HG03521 (cell line): ENCODE results near the gene ADAMTS15.

Source experiments
- ATAC-seq: cut with Tn5 transposase; IDR thresholded peaks from one replicate; pipeline ENCODE4 v1.9.1; 2021; ENCODE audit warnings: mild to moderate bottlenecking, moderate library complexity; ENCODE audit not compliant: unreplicated experiment

Gene ADAMTS15

DNA sequence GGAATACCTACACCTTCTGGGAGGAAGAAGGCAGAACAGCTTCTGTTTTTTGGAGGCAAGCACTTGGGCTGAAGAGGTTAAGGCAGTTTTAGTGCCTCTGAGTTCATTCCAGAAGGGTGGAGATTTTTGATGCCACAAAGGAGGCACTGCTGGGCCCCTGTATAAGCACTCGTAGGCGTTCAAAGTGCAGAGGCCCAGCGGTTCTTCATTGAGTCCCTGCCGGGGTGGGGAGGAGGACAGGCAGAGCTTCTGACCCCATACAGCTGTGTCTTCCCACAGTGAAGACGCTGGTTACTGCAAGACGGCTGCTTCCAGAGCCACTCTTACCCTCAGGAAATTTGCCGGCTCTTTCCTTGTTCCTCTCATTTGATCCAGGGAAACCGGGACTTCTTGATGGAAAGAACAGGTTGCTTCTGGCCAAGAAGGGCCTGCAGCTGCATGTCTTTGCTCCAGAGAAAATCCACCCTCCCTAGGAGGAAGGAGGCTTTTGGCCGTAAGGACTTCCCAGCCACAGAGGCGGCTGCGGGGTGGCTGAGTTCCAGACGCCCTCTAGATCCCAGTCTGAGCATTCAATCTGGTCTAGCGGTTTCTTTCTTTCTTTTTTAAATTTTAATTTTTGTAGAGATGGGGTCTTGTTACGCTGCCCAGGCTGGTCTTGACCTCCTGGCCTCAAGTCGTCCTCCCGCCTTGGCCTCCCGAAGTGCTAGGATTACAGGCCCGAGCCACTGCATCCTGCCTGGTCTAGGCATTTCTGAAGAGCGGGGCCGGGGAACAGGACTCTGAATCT is 9.4 kb downstream of the ADAMTS15 start:
- no peak for ATAC-seq

DNA sequence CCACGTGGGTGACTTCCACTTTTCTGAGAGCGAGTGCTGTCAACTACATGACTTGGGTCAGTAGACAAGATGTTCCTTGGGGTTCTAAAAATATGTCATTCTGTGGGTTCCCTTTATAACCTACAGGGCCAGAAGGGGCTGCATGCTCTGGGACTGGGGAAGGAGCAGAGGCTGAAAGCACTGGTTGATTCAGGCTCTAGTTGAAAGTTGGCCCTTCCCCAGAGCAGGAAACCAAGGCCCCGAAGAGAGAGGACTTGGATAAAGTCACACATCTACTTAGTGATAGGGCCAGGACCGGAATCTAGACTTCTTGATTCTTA is 9.9 kb downstream of the ADAMTS15 start:
- ATAC-seq = no peak

DNA sequence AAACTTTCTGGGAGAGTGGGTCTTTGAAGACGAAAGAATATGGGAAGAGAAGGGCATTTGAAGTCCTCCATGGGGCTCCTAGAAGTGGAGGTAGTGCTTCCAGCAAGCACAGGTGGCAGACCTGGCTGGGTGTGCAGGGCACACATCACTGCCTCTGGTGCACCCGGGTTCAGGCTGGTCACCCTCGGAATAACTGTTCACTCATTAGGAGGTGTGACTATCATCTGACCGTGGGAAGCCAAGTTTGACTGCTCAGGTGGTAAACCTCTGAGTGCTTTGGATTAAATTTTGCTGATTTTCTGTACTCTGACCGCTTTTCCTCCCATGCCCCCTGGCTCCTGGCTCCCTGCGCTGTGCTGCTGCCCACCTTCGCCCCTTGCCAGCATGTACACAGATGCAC is 11.1 kb downstream of the ADAMTS15 start:
- ATAC-seq = no peak

DNA sequence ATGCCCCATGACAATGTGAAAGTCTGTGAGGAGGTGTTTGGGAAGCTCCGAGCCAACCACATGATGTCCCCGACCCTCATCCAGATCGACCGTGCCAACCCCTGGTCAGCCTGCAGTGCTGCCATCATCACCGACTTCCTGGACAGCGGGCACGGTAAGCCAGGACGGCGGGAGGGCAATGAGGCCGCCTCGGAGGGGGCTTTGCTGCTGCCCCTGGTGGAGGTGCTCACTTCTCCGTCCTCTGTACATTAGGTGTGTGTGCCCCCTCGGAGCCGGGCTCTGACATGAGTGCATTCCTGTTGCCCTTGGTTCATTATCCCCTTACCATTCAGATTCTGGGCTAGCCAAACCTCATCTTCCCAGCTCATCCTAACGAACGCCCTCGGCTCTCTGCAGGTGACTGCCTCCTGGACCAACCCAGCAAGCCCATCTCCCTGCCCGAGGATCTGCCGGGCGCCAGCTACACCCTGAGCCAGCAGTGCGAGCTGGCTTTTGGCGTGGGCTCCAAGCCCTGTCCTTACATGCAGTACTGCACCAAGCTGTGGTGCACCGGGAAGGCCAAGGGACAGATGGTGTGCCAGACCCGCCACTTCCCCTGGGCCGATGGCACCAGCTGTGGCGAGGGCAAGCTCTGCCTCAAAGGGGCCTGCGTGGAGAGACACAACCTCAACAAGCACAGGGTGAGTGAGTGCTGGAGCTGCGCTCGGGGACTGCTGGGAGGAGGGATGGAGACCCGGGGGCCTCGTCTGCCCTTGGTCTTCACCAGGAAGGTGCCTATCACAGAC is 13.8 kb downstream of the ADAMTS15 start:
- ATAC-seq = no peak

DNA sequence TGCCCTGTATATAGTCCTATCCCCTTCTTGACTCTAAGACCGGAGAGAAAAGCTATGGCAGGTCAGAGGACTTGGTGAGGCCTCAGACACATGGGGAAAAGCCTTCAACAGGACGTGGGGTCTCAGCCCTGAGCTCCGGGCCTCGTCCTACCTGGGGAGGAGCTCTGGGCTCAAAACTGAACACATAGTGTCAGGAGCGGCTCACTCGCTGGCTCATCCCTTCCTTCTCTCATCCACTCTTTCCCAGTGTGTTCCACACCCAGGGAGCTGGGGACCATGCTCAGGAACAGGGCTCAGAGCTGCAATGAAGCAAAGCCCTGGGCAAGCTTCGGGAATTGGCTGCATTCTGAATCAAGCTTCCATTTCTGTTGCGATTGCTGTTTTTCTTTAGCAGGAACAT is 14.5 kb downstream of the ADAMTS15 start:
- ATAC-seq = no peak

DNA sequence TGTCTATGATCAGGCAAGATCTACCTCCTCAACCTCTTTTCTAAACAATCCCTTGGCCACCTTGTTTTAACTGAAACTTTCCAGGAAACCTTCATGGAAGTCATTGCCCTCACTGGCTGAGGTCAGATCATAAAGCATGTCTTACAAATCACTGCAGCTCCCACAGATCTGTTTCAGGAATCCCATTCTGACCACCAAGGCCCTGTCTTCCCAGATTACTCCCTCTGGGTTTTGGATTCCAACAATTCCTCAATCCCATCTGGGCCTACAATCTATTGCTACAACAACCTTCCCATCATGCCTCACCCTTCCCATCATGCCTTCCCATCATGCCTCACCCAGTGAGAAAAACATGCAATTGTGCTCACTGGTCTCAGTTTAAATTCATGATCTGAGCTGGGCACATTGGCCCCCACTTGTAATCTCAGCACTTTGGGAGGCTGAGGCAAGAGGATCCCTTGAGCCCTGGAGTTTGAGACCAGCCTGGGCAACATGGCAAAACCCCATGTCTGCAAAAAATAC is 15.9 kb downstream of the ADAMTS15 start:
- no peak for ATAC-seq

DNA sequence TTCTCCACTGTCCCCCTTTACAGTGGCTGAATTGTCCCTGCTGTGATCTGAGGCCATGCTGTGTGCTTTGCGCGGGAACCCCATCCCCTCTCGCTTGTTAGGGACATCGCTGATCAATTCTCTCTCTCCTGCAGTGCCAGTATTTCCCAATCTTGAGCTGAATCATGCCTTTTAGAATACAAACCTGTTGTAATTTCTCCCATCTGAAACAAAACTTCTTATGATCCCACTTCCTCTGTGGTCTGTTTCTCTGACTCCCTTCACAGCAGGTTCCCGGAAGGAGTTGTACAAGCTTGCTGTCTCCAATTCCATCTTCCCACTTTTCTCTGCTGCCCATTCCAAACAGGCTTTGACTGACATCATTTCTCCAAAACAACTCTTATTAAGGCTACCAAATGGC is 16.8 kb downstream of the ADAMTS15 start:
- no peak for ATAC-seq

DNA sequence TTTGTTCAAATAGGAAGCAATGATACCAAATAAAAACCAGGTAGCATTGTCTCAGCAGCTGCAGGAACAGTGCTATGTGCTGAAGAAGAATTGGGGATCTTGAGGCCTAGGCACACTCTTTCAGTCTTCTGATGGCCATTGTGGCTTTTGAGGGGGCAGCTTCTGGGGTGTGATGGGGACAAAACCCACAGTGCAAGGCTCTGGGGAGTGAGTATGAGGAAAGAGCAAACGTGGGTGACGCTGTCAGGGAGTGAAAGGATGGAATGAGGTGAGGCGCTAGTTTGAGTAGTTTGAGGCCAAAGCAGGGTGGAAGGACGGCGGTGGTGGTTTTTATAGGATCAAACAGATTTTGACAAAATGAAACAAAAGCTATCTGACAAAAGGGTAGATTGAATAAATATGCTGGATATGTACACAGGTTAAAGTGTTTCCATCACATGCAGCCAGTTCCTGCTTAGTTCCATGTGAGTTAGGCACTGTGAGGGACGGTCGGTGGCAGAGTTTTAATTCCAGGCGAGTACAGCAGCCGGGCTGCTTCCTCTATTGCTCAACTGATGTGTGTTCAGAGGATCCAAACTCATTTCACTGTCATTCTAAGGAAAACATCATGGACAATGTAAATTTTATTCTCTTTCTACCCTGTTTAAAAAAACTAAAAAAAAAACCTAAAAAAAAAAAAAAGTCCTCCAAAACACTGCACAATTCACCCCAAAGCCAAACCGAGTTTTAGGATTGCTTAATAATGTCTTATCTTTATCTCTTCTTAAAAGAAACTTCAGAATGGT is 18.9 kb downstream of the ADAMTS15 start:
- ATAC-seq = no peak

DNA sequence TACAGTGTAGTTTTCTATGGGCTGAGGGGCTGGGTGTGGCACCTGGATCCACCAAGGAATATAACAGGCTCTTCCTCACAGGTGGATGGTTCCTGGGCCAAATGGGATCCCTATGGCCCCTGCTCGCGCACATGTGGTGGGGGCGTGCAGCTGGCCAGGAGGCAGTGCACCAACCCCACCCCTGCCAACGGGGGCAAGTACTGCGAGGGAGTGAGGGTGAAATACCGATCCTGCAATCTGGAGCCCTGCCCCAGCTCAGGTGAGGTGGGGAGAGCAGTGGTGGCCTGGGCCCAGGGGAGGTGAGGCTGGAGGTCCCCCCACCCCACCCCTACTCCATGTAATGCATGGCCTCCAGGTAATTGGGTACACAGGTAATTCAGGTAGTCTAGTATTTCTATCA is 20.7 kb downstream of the ADAMTS15 start:
- no peak for ATAC-seq

DNA sequence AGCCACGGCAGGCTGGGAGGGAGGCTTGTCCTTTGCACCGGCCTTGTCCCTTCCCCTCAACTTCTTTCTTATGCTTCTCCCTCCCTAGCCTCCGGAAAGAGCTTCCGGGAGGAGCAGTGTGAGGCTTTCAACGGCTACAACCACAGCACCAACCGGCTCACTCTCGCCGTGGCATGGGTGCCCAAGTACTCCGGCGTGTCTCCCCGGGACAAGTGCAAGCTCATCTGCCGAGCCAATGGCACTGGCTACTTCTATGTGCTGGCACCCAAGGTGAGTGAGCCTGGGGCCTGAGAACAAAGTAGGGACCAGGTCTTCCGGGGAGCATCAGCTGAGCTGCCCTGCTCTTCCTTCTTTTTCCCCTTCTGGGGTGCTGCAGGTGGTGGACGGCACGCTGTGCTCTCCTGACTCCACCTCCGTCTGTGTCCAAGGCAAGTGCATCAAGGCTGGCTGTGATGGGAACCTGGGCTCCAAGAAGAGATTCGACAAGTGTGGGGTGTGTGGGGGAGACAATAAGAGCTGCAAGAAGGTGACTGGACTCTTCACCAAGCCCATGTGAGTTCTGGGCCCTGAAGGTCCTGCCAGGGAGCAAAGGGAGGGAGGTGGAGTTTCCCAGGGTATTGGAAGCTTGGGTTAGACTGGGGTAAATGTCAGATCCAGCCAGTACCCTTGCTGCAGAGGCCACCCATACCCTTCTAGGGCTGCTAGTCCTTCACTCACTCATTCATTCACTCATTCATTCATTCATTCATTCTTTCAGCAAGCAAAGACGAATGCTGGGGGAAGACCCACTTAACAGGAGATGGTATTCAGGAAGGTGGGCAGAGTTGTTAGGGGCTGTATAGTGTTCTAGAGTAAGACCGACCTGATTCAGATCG is 22.6 kb downstream of the ADAMTS15 start:
- no peak for ATAC-seq

DNA sequence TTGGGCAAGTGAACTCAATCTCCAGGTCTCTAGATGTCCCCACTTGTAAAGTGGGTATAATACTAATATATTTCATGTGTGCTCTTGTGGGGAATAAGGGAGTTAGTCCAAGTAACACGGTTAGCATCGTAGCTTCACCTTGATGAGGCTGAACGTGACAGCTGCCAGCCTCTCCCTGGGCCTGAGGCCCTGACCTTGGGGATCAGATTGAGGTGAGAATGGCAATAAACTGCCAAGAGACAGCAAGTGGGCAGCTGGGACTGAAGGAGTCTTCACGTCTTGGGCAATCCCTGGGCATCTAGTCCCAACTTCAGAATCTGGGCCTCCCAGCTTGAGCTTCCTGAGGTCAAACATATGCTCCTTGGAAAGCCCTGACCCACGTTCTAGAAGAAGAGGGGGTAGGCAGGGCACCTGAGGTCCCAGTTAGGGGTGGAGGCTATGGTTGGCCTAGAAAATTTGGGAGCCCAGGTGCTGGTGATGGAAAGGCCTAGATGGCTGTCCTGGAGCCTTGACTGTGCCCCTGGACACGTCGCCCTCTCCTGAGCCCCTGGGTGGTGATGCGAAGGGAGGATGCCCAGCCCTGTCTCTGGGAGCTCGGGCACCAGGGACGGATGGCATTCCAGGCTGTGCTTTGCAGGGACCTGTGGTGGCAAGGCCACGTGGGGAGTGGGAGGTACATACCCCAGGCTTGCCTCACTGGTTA is 23.4 kb downstream of the ADAMTS15 start:
- ATAC-seq = no peak

DNA sequence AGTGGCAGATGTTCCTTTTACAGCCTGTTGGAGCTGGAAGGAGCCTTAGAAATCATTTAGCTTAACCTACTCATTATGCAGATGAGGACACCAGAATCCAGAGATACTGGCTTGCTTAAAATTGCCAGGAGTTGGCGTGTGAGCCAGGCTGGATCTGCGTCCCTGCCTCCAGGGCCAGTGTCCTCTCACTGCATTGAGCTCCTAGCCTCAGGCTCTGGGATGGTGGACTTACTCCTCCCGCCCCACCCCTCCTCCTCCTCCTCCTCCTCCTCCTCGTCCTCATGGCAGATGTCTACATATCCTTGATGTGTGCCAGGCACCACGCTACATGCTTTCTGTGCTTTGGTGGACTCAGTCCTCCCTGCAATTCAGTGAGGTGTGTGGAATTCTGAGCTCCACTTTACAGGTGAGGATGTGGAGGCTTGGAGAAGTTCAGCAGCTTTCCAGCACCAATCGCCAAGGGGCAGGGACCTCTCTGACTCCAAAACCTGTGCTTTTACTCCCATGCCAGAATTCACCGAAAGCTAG is 24.1 kb downstream of the ADAMTS15 start:
- ATAC-seq = no peak

DNA sequence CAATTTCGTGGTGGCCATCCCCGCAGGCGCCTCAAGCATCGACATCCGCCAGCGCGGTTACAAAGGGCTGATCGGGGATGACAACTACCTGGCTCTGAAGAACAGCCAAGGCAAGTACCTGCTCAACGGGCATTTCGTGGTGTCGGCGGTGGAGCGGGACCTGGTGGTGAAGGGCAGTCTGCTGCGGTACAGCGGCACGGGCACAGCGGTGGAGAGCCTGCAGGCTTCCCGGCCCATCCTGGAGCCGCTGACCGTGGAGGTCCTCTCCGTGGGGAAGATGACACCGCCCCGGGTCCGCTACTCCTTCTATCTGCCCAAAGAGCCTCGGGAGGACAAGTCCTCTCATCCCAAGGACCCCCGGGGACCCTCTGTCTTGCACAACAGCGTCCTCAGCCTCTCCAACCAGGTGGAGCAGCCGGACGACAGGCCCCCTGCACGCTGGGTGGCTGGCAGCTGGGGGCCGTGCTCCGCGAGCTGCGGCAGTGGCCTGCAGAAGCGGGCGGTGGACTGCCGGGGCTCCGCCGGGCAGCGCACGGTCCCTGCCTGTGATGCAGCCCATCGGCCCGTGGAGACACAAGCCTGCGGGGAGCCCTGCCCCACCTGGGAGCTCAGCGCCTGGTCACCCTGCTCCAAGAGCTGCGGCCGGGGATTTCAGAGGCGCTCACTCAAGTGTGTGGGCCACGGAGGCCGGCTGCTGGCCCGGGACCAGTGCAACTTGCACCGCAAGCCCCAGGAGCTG is 24.8 kb downstream of the ADAMTS15 start:
- ATAC-seq = no peak

DNA sequence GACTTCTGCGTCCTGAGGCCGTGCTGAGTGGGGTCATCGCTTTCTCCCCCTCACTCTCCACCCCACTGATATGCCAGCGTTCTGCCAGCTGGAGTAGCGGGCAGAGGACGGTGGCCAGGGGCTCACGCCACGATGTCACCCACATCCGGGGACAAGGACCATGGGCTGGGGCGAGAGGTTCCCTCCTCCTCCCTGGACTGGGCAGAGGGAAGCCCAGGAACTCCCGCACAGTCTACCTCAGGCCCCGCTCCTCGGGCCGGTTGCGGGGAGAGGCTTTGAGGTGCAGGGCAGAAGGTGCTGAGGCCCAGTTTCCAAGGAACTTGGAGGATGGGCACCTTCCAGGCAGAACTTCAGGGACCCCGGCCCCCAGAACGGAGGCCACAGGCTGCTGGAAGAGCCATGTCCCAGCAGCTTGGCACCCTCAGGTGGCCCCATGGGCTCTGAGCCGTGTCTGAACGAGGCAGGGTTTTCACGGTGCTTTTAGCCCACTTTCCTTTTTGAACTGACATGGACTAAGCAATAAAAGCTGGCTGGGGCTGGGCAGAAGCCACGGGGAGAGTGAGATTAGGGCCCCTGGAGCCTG is 25.4 kb downstream of the ADAMTS15 start:
- ATAC-seq = no peak

DNA sequence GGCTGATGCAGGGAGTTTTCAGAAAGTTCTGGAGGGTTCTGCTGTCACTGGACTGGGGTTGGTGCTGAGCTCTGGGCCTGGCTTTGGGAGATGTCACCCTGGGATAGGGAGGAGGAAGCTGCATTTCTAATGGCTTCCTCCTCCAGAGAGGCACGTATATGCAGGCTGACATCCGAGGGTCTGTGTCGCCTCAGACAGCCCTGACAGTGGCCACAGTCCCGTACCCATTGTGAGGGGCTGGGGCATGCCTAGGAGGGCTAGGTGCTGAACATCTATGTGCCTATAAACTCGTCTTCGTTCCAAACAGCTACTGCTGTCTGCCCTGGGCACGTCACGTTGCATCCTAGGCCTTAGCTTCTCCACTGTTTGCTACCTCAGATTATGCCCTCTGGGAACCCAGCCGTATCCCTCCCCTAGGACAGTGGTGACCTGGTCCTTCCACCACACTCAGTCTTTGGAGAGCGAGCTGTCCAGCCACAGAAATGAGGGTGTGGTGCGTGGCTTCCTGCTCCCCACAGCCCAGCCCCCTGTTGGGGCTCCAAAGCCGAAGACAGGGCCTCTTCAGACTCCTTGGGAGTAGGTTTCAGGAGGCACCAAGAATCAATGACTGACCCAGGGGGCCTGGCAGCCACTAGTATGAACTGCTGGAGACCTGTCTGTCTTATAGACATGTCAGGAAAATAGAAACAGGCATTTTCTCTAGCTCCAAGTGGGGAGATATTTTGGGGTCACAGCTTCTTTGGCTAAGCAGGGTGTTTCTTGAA is 26.4 kb downstream of the ADAMTS15 start:
- no peak for ATAC-seq

DNA sequence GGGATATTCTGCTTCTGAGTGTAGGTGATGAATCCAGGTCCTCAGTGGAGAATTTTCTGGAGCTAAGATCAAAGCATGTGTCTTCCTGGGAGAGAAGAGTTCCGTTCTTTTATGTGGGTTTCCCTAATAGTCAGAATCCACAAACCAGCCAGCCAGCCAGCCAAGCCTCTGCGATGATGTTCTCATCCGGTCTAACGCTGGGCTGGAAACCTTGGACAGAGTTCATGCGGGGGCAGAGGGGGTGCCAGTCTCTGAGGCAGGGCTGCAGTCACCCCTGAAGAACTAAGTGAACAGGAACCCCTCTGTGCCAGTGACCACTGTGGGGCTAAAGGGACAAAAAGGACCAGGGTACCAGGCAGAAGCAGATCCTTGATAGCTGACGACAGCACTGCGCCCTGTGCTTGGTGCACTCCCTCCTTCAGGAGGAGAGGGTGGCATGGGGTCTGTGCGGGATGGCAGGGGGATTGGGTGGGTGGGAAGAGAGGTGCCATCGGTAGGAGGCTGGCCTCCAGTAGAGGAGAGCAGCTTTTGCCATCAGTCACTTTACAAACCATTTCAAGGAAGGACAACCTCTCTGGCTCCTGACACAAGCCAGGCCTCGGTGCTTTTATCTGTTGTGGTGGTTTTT is 27.1 kb downstream of the ADAMTS15 start:
- ATAC-seq = no peak

DNA sequence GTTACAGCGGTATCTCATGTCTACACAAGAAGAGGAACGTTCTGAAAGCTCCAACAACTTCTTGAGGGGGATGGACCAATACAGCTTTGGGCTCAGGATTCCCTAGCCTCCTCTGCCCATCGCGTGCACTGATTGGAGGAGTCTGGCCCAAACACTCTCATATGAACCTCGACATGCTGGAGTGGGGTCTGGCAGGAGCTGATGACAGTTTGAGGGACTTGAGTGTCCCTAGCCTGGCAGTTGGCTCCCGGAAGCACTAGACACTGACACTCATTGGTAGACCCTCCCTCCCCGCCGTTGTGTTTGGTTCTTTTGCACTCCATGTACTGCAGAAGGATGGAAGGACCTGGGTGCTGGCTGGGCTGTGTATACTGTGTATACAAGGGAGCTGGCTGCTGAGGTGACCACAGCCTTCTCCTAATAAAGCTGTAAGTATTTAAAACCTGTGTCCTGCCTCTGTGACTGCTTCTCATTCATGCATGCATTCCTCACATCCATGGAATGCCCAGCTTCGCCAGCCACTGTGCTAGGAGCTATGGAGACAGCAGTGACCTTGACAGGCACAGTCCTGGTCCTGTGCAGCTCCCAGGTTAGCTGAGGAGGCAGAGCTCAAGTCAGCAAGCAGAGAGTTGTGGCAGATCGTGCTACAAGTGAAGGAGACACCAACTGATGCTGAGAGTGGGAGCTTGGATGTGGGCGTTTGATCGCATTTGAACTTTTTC is 27.9 kb downstream of the ADAMTS15 start:
- no peak for ATAC-seq
